Stimulated activated CD8-positive, alpha-beta memory T cell treated with anti-CD3 and anti-CD28 coated beads, Interleukin-7, amount 100 ng/mL, for 1 hour (primary cell): ENCODE measurements around the gene NCR3LG1.
"Not testable (repeated sequence)": the region's sequence is repeated elsewhere in the genome, so short reads cannot be mapped to it uniquely, and the experiment has no call there.

Source experiments
- DNase-seq, 2 donors: peaks; one replicate each; pipeline ENCODE4 v3.0.0-alpha.2; 2020; ENCODE audit warnings: low read depth in 2 of 2

The NCR3LG1 gene

GRCh38 chr11:17412488-17413180 lies 61.0 kb downstream of the NCR3LG1 start:
- no peak for DNase-seq

GRCh38 chr11:17413414-17414316 lies 62.1 kb downstream of the NCR3LG1 start:
- DNase-seq, result no peak

- no peak for DNase-seq
Measured at GRCh38 chr11:17414317-17414737, 62.7 kb downstream of the NCR3LG1 start.

GRCh38 chr11:17414992-17415391 lies 63.4 kb downstream of the NCR3LG1 start:
- DNase-seq, result no peak

GRCh38 chr11:17415523-17416104 lies 64.0 kb downstream of the NCR3LG1 start:
- DNase-seq, result no peak

GRCh38 chr11:17416492-17416891 lies 64.9 kb downstream of the NCR3LG1 start:
- DNase-seq, result no peak

GRCh38 chr11:17418444-17419081 lies 67.0 kb downstream of the NCR3LG1 start:
- no peak for DNase-seq

- DNase-seq, result no peak
Measured at GRCh38 chr11:17421781-17422180, 70.2 kb downstream of the NCR3LG1 start.

GRCh38 chr11:17423533-17424310 lies 72.1 kb downstream of the NCR3LG1 start:
- DNase-seq, result no peak

GRCh38 chr11:17426233-17426632 lies 74.6 kb downstream of the NCR3LG1 start:
- not testable (repeated sequence) for DNase-seq
